Measurements from ENCODE around the gene APBA2.
"Not testable (repeated sequence)": the region's sequence is repeated elsewhere in the genome, so short reads cannot be mapped to it uniquely, and the experiment has no call there.

The APBA2 gene

DNA sequence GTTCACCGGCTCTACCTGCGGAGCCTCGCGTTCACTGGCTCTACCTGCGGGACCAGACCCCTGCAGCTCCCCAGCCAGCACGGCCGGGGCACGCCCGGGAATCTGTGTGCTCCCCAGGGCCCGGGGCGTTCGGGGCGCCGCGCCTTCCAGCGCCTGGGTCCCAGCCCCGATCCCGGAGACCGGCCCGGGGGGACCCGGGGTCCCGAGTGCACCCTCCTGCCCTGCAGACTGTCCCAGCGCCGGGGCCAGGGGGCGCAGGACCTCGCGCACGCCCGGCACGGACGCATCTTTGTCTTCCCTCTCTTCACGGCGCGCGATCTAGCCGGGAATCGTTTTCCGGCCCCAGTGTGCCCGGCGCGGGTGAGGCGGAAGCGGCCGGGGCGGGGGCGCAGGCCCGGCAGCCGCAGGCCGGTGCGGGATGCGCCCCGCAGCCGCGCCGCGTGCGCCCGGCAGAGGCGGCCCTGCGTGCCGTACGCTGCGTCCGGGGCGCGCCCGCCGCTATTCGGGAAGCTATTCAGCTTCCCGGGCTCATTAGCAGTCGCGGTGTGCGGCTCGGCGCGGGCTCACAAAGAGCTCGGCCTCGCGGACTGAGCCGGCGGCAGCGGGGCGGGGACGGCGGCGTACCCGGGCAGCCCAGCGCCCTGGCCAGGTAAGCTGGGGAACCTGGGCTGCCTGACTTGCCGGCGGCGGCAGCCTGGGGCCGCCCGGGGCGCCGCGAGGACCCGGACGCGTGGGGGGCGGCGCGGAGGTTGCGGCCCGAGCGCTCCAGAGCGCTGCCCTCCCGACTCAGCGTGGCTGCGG, at the start of gene APBA2:
Gene APBA2 (plus strand): TSS at position 345 of the 801 bp plus-strand sequence. CDS start 167,911 bp downstream, outside the sequence.
- H3K4me3 ChIP-seq (ENCODE audit: low read depth, low read length): peak within 1 kb of the TSS; percentile 77
- DNase-seq (ENCODE audit: low read depth): no peak
- TF ChIP-seq, protein P1, sequence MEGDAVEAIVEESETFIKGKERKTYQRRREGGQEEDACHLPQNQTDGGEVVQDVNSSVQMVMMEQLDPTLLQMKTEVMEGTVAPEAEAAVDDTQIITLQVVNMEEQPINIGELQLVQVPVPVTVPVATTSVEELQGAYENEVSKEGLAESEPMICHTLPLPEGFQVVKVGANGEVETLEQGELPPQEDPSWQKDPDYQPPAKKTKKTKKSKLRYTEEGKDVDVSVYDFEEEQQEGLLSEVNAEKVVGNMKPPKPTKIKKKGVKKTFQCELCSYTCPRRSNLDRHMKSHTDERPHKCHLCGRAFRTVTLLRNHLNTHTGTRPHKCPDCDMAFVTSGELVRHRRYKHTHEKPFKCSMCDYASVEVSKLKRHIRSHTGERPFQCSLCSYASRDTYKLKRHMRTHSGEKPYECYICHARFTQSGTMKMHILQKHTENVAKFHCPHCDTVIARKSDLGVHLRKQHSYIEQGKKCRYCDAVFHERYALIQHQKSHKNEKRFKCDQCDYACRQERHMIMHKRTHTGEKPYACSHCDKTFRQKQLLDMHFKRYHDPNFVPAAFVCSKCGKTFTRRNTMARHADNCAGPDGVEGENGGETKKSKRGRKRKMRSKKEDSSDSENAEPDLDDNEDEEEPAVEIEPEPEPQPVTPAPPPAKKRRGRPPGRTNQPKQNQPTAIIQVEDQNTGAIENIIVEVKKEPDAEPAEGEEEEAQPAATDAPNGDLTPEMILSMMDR (IDR thresholded peaks at IDR 0.05; ENCODE audit: control insufficient read depth, extremely low read depth, insufficient read depth): peak; percentile 29

- not testable (repeated sequence) for H3K4me3 ChIP-seq (ENCODE audit: low read depth, low read length); DNase-seq (ENCODE audit: low read depth)
These were observed 45.5 kb upstream of the APBA2 start for GRCh38 chr15:28840285-28840684.

GRCh38 chr15:28842210-28842609, 43.6 kb upstream of the APBA2 start:
- H3K4me3 ChIP-seq (ENCODE audit: low read depth, low read length); DNase-seq (ENCODE audit: low read depth): not testable (repeated sequence)

DNA sequence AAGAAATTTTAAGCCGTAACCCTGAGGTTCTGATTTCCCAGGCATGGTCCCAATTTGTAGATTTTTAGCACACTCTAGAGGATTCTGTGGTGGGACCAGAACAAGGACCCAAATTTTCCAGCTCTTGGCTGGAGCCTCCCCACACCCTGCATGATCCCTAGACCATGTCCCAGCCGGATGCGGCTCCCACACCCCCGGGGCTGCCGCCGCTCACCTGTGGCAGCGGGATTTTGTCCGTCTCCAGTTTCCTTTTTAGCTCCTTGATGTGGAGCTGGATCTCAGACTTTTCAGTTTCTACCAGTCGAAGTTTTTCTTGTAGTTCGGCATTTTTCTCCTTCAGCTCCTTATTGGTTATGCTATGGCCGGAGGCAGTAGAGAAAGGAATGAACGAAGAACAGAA, 42.3 kb upstream of the APBA2 start:
- not testable (repeated sequence) for H3K4me3 ChIP-seq (ENCODE audit: low read depth, low read length); DNase-seq (ENCODE audit: low read depth)

DNA sequence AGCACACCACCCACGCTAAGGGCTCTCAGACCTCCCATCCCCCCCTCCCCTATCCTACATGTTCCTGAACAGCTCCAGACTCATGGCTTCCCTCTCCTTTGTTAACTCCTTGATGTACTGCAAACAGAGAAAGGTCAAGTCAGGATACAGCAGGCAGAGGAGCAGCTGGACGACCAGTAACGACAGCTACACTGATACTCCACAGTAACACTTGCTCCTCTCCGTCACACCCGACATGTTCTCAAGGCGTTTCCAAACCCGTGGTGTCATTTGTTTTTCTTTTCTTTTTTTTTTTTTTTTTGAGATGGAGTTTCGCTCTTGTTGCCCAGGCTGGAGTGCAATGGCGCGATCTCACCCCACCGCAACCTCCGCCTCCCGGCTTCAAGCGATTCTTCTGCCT, 41.6 kb upstream of the APBA2 start:
- not testable (repeated sequence) for DNase-seq (ENCODE audit: low read depth); H3K4me3 ChIP-seq (ENCODE audit: low read depth, low read length)

DNA sequence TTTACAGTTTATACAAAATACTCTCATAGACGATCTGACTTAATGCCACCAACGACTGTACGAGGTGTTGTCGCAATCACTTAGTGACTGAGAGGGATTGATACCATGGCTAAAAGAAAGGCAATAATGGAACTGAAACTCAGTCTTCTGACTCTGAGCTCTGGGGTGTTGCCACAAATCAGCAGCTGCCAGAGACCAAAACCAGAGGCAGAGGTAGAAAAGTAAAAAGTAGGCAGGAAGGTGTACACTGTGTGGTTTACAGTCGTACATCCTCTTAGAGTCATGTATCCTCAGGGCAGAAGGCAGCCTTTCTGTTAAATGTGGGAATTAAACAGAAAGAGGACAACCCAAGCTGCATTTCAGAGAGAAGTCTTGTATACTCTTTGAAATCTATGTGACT, 38.5 kb upstream of the APBA2 start:
- DNase-seq (ENCODE audit: low read depth); H3K4me3 ChIP-seq (ENCODE audit: low read depth, low read length): not testable (repeated sequence)

DNA sequence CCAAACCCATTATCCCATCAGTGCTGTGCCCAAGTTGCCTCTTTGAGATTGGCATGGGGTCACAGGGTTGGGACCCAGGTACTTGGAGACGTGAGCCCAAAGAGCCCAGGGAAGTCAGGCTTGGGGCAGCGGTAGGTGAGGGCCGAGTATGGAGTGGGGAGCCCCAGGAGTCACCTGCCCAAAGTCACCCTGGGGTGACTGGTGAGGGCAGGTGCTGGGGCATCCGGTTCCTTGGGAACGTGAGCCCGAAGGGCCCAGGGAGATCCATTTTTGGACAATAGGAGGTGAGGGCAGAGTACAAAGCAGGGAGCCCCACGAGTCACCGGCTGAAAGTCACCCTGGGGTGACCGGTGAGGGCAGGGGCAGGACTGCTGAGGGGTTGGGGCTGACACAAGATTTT, 37.8 kb upstream of the APBA2 start:
- DNase-seq (ENCODE audit: low read depth); H3K4me3 ChIP-seq (ENCODE audit: low read depth, low read length): not testable (repeated sequence)

DNA sequence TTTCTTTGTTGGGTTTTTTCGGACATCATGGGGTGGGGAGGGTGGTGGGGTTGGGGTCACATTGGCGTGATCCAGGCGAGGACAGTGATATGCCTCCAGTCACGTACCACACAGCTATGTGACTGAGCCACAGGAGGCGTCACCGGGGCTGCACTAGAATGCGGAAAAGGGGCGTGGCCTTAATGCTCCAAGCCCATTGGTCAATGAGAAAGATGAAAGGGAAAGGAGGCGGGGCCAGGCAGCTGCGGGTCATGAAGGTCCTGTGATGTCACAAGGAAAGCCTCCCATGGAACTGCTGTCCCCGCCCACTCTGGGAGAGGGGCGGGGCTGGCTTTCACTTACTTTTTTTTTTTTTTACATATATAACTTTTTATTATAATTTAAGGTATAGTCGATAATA, 37.3 kb upstream of the APBA2 start, which contains the start of gene GOLGA6L7:
Gene GOLGA6L7 (minus strand): TSS at position 124 of the 400 bp plus-strand sequence. CDS start 95 bp downstream, at position 29.
- DNase-seq (ENCODE audit: low read depth); H3K4me3 ChIP-seq (ENCODE audit: low read depth, low read length): not testable (repeated sequence)

- not testable (repeated sequence) for H3K4me3 ChIP-seq (ENCODE audit: low read depth, low read length); DNase-seq (ENCODE audit: low read depth)
These were observed 36.5 kb upstream of the APBA2 start for GRCh38 chr15:28849271-28849670.

GRCh38 chr15:28849766-28850165, 36.0 kb upstream of the APBA2 start:
- H3K4me3 ChIP-seq (ENCODE audit: low read depth, low read length); DNase-seq (ENCODE audit: low read depth): not testable (repeated sequence)

- DNase-seq (ENCODE audit: low read depth); H3K4me3 ChIP-seq (ENCODE audit: low read depth, low read length): not testable (repeated sequence)
These were observed 32.1 kb upstream of the APBA2 start for GRCh38 chr15:28853654-28854053.

- not testable (repeated sequence) for DNase-seq (ENCODE audit: low read depth); H3K4me3 ChIP-seq (ENCODE audit: low read depth, low read length)
These were observed 31.2 kb upstream of the APBA2 start for GRCh38 chr15:28854578-28854977.

- TF ChIP-seq, protein P1 (IDR thresholded peaks at IDR 0.05; ENCODE audit: control insufficient read depth, extremely low read depth, insufficient read depth): no peak
- DNase-seq (ENCODE audit: low read depth): no peak
- no peak overlapping the region for H3K4me3 ChIP-seq (ENCODE audit: low read depth, low read length)
These were observed 24.7 kb upstream of the APBA2 start for GRCh38 chr15:28861031-28861534.

DNA sequence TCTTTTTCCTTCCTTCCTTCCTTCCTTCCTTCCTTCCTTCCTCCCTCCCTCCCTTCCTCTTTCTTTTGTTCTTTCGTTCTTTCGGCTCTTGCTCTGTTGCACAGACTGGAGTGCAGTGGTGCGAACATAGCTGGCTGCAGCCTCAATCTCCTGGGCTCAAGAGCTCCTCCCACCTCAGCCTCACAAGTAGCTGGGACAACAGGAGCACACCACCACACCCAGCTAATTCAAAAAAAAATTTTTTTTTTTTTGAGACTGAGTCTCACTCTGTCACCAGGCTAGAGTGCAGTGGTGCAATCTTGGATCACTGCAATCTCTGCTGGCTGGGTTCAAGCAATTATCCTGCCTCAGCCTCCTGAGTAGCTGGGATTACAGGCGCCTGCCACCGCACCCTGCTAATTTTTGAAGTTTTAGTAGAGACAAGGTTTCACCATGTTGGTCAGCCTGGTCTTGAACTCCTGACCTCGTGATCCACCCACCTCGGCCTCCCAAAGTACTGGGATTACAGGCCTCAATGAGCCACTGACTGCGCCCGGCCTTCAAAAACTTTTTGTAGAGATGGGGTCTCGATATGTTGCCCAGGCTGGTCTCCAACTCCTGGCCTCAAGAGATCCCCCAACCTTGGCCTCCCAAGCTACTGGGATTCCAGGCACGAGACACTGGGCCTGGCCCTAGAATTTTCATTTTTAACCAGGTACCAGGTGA, 24.0 kb upstream of the APBA2 start:
- not testable (repeated sequence) for H3K4me3 ChIP-seq (ENCODE audit: low read depth, low read length); DNase-seq (ENCODE audit: low read depth)
